Measurements from ENCODE around the gene SUZ12.
"Not testable (repeated sequence)": the region's sequence is repeated elsewhere in the genome, so short reads cannot be mapped to it uniquely, and the experiment has no call there.

Gene SUZ12

GRCh38 chr17:31936615-31937609 is at the start of gene SUZ12:
Gene SUZ12, plus strand, starts transcription at chr17:31937007. Its CDS starts 240 bp downstream, at chr17:31937247.
- Histone ChIP-seq H3K9ac (ENCODE audit: low read length) (peak within 1 kb of the TSS; percentile 86), H3K4me3 (ENCODE audit: low read length) (peak within 1 kb of the TSS; percentile 85)
- peak; percentile 91 for DNase-seq (ENCODE audit: low read depth)
- not testable (repeated sequence) for H3K9me3 ChIP-seq (ENCODE audit: control insufficient read depth, low read length); H3K27me3 ChIP-seq (replicated peaks; ENCODE audit: control insufficient read depth, insufficient read depth, low read length); H3K4me1 ChIP-seq (ENCODE audit: control insufficient read depth, insufficient read depth, low read length); H3K36me3 ChIP-seq (ENCODE audit: control insufficient read depth, insufficient read depth, low read length, severe bottlenecking)

GRCh38 chr17:31888124-31888523 is 48.7 kb upstream of the SUZ12 start:
- no peak for DNase-seq (ENCODE audit: low read depth)
- no peaks in the 10 kb centered on the region for H3K27me3 ChIP-seq (replicated peaks; ENCODE audit: control insufficient read depth, insufficient read depth, low read length)
- H3K9ac ChIP-seq (ENCODE audit: low read length), result no peak overlapping the region
- H3K9me3 ChIP-seq (ENCODE audit: control insufficient read depth, low read length), result no peaks in the 10 kb centered on the region
- H3K36me3 ChIP-seq (ENCODE audit: control insufficient read depth, insufficient read depth, low read length, severe bottlenecking), result peaks cover 89% of the 10 kb centered on the region
- no peak overlapping the region for H3K4me3 ChIP-seq (ENCODE audit: low read length)
- no peaks in the 10 kb centered on the region for H3K4me1 ChIP-seq (ENCODE audit: control insufficient read depth, insufficient read depth, low read length)

- H3K4me3 ChIP-seq (ENCODE audit: low read length), result peak overlapping the region; percentile 100
- H3K27me3 ChIP-seq (replicated peaks; ENCODE audit: control insufficient read depth, insufficient read depth, low read length), result no peaks in the 10 kb centered on the region
- no peaks in the 10 kb centered on the region for H3K9me3 ChIP-seq (ENCODE audit: control insufficient read depth, low read length)
- peaks cover 29% of the 10 kb centered on the region for H3K36me3 ChIP-seq (ENCODE audit: control insufficient read depth, insufficient read depth, low read length, severe bottlenecking)
- peaks cover 4% of the 10 kb centered on the region for H3K4me1 ChIP-seq (ENCODE audit: control insufficient read depth, insufficient read depth, low read length)
- H3K9ac ChIP-seq (ENCODE audit: low read length), result peak overlapping the region; percentile 99
- peak; percentile 59 for DNase-seq (ENCODE audit: low read depth)
Measured at GRCh38 chr17:31900877-31901276, 35.9 kb upstream of the SUZ12 start.

GRCh38 chr17:31902693-31903092 is 34.1 kb upstream of the SUZ12 start:
- H3K9ac ChIP-seq (ENCODE audit: low read length), result no peak overlapping the region
- DNase-seq (ENCODE audit: low read depth), result no peak
- H3K9me3 ChIP-seq (ENCODE audit: control insufficient read depth, low read length), result no peaks in the 10 kb centered on the region
- H3K36me3 ChIP-seq (ENCODE audit: control insufficient read depth, insufficient read depth, low read length, severe bottlenecking), result peaks cover 15% of the 10 kb centered on the region
- H3K4me3 ChIP-seq (ENCODE audit: low read length), result no peak overlapping the region
- peaks cover 10% of the 10 kb centered on the region for H3K4me1 ChIP-seq (ENCODE audit: control insufficient read depth, insufficient read depth, low read length)
- no peaks in the 10 kb centered on the region for H3K27me3 ChIP-seq (replicated peaks; ENCODE audit: control insufficient read depth, insufficient read depth, low read length)

- DNase-seq (ENCODE audit: low read depth), result no peak
- Histone ChIP-seq H3K9me3 (ENCODE audit: control insufficient read depth, low read length) (no peaks in the 10 kb centered on the region), H3K4me1 (ENCODE audit: control insufficient read depth, insufficient read depth, low read length) (peaks cover 17% of the 10 kb centered on the region), H3K36me3 (ENCODE audit: control insufficient read depth, insufficient read depth, low read length, severe bottlenecking) (peaks cover 10% of the 10 kb centered on the region), H3K27me3 (replicated peaks; ENCODE audit: control insufficient read depth, insufficient read depth, low read length) (no peaks in the 10 kb centered on the region), H3K9ac (ENCODE audit: low read length) (no peak overlapping the region), H3K4me3 (ENCODE audit: low read length) (no peak overlapping the region)
Measured at GRCh38 chr17:31903401-31903800, 33.4 kb upstream of the SUZ12 start.

- Histone ChIP-seq H3K4me1 (ENCODE audit: control insufficient read depth, insufficient read depth, low read length) (peaks cover 32% of the 10 kb centered on the region), H3K9ac (ENCODE audit: low read length) (no peak overlapping the region), H3K36me3 (ENCODE audit: control insufficient read depth, insufficient read depth, low read length, severe bottlenecking) (no peaks in the 10 kb centered on the region), H3K4me3 (ENCODE audit: low read length) (peak overlapping the region; percentile 17), H3K27me3 (replicated peaks; ENCODE audit: control insufficient read depth, insufficient read depth, low read length) (no peaks in the 10 kb centered on the region), H3K9me3 (ENCODE audit: control insufficient read depth, low read length) (no peaks in the 10 kb centered on the region)
- DNase-seq (ENCODE audit: low read depth), result peak; percentile 77
Measured at GRCh38 chr17:31907342-31907962, 29.4 kb upstream of the SUZ12 start.

- H3K4me3 ChIP-seq (ENCODE audit: low read length), result no peak overlapping the region
- DNase-seq (ENCODE audit: low read depth), result no peak
- no peaks in the 10 kb centered on the region for H3K27me3 ChIP-seq (replicated peaks; ENCODE audit: control insufficient read depth, insufficient read depth, low read length)
- no peak overlapping the region for H3K9ac ChIP-seq (ENCODE audit: low read length)
- H3K36me3 ChIP-seq (ENCODE audit: control insufficient read depth, insufficient read depth, low read length, severe bottlenecking), result no peaks in the 10 kb centered on the region
- H3K4me1 ChIP-seq (ENCODE audit: control insufficient read depth, insufficient read depth, low read length), result peaks cover 32% of the 10 kb centered on the region
- H3K9me3 ChIP-seq (ENCODE audit: control insufficient read depth, low read length), result no peaks in the 10 kb centered on the region
Measured at GRCh38 chr17:31908386-31908785, 28.4 kb upstream of the SUZ12 start.

- peak; percentile 47 for DNase-seq (ENCODE audit: low read depth)
- not testable (repeated sequence) for H3K9me3 ChIP-seq (ENCODE audit: control insufficient read depth, low read length); H3K27me3 ChIP-seq (replicated peaks; ENCODE audit: control insufficient read depth, insufficient read depth, low read length); H3K4me3 ChIP-seq (ENCODE audit: low read length); H3K36me3 ChIP-seq (ENCODE audit: control insufficient read depth, insufficient read depth, low read length, severe bottlenecking); H3K9ac ChIP-seq (ENCODE audit: low read length)
- H3K4me1 ChIP-seq (ENCODE audit: control insufficient read depth, insufficient read depth, low read length), result peaks cover 32% of the 10 kb centered on the region
Measured at GRCh38 chr17:31912705-31913104, 24.1 kb upstream of the SUZ12 start.

GRCh38 chr17:31915456-31916100 is 21.2 kb upstream of the SUZ12 start:
- Histone ChIP-seq H3K4me1 (ENCODE audit: control insufficient read depth, insufficient read depth, low read length) (peaks cover 18% of the 10 kb centered on the region), H3K4me3 (ENCODE audit: low read length) (no peak overlapping the region), H3K9me3 (ENCODE audit: control insufficient read depth, low read length) (no peaks in the 10 kb centered on the region), H3K9ac (ENCODE audit: low read length) (no peak overlapping the region), H3K36me3 (ENCODE audit: control insufficient read depth, insufficient read depth, low read length, severe bottlenecking) (no peaks in the 10 kb centered on the region), H3K27me3 (replicated peaks; ENCODE audit: control insufficient read depth, insufficient read depth, low read length) (no peaks in the 10 kb centered on the region)
- no peak for DNase-seq (ENCODE audit: low read depth)

GRCh38 chr17:31916491-31917064 is 20.2 kb upstream of the SUZ12 start:
- peaks cover 18% of the 10 kb centered on the region for H3K4me1 ChIP-seq (ENCODE audit: control insufficient read depth, insufficient read depth, low read length)
- H3K9me3 ChIP-seq (ENCODE audit: control insufficient read depth, low read length), result no peaks in the 10 kb centered on the region
- no peak overlapping the region for H3K4me3 ChIP-seq (ENCODE audit: low read length)
- H3K9ac ChIP-seq (ENCODE audit: low read length), result peak overlapping the region; percentile 24
- H3K36me3 ChIP-seq (ENCODE audit: control insufficient read depth, insufficient read depth, low read length, severe bottlenecking), result no peaks in the 10 kb centered on the region
- DNase-seq (ENCODE audit: low read depth), result no peak
- no peaks in the 10 kb centered on the region for H3K27me3 ChIP-seq (replicated peaks; ENCODE audit: control insufficient read depth, insufficient read depth, low read length)

GRCh38 chr17:31917065-31917529 is 19.7 kb upstream of the SUZ12 start:
- H3K9me3 ChIP-seq (ENCODE audit: control insufficient read depth, low read length), result no peaks in the 10 kb centered on the region
- peak overlapping the region; percentile 24 for H3K9ac ChIP-seq (ENCODE audit: low read length)
- H3K36me3 ChIP-seq (ENCODE audit: control insufficient read depth, insufficient read depth, low read length, severe bottlenecking), result no peaks in the 10 kb centered on the region
- no peak for DNase-seq (ENCODE audit: low read depth)
- no peak overlapping the region for H3K4me3 ChIP-seq (ENCODE audit: low read length)
- H3K27me3 ChIP-seq (replicated peaks; ENCODE audit: control insufficient read depth, insufficient read depth, low read length), result no peaks in the 10 kb centered on the region
- H3K4me1 ChIP-seq (ENCODE audit: control insufficient read depth, insufficient read depth, low read length), result peaks cover 18% of the 10 kb centered on the region
